ENCODE measurements around the gene HAPLN2.
"Not testable (repeated sequence)": the region's sequence is repeated elsewhere in the genome, so short reads cannot be mapped to it uniquely, and the experiment has no call there.

HAPLN2 gene

DNA sequence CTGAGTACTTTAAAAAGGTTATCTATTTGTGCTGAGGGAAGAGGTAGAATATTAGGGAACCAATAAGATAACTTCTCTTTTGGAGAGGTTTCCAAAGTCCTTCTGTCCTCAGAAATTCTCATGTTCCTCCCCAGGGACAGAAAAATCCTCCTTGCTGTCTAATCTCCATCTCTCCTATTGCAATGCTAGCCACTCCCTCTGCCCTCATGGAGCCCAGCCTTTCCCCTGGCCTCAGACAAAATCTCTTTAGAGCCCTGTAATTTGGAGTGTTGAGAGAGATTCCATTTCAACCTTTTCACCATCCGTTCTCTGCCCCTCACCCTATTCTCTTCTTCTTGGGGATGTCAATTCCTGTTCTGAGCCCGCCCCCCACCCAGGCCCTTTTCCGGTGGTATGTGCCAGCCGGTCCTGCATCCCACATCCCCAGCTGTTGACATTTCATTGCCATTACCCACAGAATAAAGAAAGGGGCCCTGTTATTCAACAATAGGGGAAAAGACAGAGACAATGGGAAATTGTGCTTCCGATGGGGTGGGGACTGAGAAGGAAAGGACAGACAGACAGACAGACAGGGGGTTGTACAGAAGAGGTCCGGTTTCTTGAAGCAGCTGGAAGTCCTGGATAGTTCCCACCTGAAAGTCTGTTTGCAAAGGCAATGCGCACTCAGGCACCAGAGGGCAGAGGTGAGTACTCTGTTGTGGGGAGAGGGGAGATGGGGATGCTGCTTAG lies at the start of gene HAPLN2:
TSS of gene HAPLN2 (plus strand) at position 563 of the 729 bp plus-strand sequence. CDS start 4,076 bp downstream, outside the sequence.
- DNase-seq (ENCODE audit: low read depth in 1 of 2, low spot score in 1 of 2), result no peak

DNA sequence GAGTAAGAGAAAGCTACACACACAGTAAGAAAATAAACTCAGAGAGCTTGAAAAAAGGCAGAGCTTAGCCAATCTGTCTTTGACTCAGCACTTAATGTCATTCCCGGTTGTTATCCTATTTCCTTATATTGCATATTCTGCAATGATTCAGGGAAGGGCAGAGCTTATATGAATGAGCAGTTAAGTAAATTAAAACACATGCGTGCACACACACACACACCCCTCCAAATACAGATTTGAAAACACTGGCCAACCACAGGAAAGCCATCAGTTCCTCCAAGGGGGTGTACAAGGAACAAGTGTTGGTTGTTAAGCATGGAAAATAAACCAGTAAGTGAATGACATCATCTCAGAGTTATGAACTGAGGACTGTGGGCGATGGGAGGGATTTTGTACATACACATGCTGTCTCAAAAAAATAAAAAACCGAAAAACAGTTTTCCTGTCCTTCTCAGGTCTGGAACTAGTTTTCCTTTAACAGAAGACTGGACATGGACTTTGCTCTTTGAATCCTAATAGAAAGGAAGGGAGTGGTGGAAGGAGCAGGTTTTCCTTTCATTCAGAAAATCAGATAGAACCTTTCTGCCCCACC lies 47.9 kb upstream of the HAPLN2 start:
- no peak for DNase-seq (ENCODE audit: low read depth in 1 of 2, low spot score in 1 of 2)

DNA sequence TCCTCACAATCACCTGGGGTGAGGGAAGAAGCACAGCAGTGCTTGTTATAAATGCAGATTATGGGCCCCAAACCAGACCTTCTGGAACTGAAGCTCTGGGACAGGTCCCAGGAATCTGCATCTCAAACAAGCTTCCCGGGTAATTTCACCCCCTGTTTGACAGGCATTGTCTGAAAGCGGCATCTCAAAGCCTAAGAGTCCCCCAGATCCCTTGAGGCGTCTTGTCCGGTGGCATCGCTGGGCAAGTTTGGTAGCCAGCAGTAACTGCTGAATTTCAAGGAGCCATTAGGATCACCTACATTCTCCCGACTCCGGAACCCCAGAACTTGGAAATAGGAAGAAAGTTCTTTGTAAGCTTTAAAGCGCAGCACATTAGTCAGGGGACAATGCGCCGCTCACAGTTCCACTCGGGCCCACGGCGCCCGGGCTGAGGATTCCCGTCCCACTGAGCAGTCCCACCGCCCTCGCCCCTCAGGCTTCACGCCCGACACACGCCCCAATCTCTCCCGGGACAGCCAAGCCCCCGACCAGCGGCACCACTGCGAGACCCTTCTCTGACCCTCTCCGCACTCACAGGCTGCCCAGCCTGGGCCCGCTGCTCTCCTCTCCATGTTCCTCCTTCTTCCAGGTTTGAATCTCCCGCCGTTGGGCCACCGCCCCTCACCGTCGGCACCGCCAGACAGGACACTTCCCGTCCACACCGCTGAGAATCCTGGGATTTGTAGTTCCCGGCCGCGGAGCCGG lies 47.1 kb upstream of the HAPLN2 start, which contains the start of gene IQGAP3:
TSS of gene IQGAP3 (minus strand) at position 647 of the 744 bp plus-strand sequence. CDS start at position 611, 36 bp downstream.
- DNase-seq (ENCODE audit: low read depth in 1 of 2, low spot score in 1 of 2), result peak in 1 of 2 donors; percentile 61

DNA sequence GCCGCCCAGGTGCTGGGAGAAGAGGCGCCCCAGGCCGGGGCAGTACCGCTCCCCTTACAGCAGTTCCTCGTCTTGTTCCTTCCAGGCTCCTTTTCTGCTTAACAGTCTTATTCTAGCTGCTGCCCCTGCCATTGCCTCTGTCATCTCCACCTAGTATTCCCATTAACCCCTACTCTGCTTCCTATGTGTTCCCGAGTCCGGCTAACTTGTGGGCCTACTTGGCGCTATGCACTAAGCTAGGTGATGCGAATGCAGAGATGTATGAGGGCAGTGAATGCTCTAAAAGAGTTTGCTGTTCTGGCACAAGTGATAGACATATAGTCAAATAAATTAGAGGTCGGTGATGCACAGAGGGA lies 46.6 kb upstream of the HAPLN2 start:
- DNase-seq (ENCODE audit: low read depth in 1 of 2, low spot score in 1 of 2), result no peak

DNA sequence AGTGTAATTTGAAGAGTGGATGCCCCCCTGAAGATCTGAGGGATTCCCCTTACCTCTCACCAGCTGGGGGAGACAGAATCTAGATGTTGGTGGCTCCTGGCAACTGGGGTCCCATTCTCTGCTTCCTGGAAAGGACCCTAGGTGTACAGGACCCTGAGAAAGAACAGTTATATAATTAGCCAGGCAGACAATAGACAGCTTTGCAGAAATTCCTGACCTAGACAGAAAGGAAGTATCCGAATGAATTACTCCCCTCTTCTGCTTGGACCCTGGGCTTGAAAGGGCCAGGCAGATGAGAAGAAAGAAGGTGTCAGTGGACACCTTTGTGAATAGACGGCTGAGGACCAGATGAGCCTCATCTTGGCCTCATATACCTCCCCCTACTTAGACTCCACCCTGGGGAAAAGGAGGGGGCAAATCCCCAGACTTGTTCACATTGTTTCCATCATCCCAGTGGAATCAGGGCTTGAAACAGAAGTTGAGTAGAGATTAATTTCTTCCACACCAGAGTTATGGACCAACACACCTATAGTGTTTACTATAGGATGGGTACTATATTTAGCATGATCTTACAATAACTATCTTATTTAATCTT lies 45.1 kb upstream of the HAPLN2 start:
- no peak for DNase-seq (ENCODE audit: low read depth in 1 of 2, low spot score in 1 of 2)

DNA sequence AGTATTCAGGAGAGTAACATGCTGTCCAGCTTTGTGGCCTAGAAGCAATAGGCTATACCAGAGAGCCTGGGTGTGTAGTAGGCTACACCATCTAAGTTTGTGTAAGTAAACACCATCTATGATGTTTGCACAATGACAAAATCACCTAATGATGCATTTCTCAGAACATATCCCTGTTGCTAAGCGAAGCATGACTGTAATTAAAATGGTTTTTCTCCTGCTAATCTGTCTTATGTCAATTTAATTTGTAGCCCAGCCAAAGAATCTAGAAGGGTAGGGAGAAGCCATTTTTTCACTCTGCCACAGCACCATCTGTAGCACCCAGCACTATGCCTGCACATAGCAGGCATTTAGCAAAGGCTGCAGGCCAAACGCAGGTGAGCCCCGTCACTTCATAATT lies 41.7 kb upstream of the HAPLN2 start:
- no peak for DNase-seq (ENCODE audit: low read depth in 1 of 2, low spot score in 1 of 2)

DNA sequence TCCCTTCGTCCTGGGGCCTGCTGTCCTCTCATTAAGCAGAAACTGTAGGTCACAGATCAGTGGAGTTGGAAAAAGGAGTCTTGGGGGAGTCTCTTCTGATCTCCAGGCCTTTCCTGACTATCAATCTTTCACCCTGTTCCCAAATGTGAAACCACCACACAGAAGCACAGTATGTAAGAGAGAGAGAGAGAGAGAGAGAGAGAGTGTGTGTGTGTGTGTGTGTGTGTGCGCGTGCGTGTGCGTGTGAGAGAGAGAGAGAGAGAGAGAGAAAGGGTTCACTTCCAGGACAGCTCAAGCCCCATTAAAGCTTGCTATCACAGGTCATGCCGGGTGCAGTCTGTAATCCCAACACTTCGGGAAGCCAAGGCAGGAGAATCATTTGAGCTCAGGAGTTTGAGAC lies 41.2 kb upstream of the HAPLN2 start:
- DNase-seq (ENCODE audit: low read depth in 1 of 2, low spot score in 1 of 2), result no peak

DNA sequence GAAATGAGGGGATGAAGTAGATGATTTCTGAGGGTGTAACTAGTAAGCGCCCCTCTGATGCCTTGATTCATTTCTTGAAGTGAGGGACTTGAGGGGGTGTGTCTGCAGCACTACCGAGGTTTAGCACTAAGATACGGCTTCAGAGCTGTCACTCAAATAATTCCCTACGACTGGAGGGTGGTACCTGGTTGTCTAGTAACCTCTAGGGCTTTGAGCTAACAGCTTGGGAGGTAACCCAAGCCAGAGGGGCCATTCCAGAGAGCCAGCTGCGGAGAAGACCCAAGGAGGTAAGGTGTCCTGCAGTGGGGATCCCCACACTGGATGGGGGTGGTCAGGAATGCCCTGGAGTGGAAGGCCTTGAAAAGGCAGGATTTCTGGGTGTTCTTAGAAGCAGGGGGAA lies 39.7 kb upstream of the HAPLN2 start, which contains the start of gene TTC24:
TSS of gene TTC24 (plus strand) at position 252 of the 400 bp plus-strand sequence. CDS start 1,642 bp downstream, outside the sequence.
- DNase-seq (ENCODE audit: low read depth in 1 of 2, low spot score in 1 of 2), result no peak

DNA sequence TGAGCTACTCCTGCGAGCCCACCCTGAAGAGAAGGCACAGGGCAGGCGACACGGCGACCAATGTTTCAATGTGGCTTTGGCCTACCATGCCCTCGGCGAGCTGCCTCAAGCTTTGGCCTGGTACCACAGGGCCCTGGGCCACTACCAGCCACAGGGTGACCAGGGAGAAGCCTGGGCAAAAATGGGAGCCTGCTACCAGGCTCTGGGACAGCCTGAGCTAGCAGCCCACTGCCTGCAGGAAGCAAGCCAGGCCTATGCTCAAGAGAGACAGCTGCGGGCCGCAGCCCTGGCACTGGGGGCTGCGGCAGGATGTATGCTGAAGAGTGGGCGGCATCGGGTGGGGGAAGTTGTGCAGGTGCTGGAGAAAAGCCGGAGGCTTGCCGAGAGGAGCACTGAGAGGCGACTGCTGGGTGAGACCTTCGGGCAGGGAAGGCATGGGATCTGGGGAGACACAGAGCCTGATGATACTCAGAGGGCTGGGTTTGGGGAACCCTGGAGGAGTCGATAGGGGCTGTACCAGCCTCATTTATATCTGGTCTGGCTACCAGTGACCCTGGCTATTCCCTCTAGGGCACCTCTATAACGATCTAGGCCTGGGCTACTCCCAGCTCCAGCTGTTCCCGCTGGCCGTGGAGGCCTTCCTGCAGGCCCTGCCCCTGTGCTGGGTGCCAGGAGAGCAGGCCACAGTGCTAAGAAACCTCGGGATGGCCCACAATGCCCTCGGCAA lies 37.4 kb upstream of the HAPLN2 start:
- DNase-seq (ENCODE audit: low read depth in 1 of 2, low spot score in 1 of 2), result no peak

DNA sequence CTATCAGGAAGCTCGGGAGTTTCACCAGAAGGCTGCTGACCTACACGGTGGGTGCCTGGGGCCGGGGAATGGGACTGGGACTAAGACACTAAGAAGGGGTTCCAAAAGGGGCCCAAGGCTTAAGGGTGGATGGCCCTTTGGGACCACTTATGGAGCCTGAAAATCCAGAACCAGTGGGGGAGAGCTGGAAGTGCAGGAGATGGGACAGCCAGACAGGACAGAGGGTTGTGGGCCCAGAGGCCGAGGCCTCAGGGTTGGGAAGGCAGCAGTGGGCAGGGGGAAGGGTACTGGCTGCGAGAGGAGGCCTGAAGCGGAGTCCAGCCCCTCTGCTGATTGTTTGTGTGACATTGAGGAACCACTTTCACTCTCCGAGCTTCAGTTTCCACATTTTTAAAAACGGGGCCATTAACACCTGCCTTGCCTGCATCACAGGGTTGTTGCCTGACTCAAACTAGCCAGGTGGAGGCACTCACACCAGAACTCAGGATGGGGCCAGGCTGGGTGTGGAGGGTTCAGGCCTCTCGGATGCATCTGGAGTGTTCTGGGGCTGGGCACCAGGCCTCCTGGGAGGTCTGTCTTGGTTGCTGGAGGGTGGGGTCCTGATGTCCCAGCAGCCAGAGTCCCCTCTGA lies 36.7 kb upstream of the HAPLN2 start:
- no peak for DNase-seq (ENCODE audit: low read depth in 1 of 2, low spot score in 1 of 2)

DNA sequence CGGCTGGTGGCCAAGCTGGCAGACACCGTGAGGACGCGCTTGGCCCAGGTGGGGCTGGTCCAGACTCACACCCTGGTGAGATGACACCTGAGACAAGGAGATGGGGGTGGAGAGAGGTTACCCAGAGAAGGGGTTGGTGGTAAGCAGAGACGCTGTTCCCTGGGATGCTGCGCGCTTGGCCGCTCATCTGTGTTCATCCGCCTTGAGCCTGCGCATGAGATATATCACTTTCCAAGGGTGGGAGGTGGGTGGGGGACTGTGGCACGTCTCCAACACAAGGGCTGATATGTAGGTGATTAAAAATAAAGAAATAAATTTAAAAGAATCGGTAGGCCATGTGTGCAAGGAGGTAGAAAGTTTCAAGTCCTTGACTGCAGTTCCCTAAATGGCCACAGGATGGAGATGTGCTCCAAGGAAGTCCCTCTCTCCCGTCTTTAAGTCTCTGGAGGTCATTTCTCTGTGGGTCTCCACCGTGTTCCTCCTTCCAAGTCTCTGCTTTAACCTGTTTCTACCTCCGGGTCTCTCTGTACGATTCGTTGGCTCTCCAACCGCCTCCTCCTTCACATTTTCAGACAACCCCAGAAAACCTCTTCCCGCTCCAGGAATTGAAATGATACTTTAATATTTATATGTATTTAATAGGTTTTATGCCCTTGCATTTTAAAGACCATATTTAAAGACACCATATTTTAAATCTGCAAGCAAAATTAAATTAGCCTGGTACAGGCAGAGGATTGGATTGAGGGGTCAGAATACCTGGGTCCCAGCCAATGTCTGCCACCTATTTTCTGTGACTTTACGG lies 35.2 kb upstream of the HAPLN2 start:
- DNase-seq (ENCODE audit: low read depth in 1 of 2, low spot score in 1 of 2), result peak in 1 of 2 donors; percentile 67

DNA sequence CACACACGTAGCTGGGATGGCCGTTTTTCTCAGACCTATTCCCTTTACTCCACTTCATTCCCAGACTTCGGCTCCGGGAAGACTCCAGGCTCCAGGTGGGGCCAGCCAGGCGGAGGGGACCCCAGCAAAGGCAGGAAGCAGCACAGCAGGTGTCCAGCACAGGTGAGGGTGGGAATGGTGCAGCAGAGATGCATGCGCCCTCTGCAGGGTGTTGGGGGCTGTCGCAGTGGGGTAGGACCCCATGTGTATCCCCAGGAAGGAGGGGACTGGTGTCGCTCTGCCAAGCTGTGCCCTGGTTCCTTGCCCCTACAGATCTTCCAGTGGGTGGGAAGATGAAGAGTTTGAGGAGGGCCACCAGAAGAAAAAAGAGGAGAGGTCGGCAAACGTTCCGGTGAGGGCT lies 34.4 kb upstream of the HAPLN2 start:
- no peak for DNase-seq (ENCODE audit: low read depth in 1 of 2, low spot score in 1 of 2)

DNA sequence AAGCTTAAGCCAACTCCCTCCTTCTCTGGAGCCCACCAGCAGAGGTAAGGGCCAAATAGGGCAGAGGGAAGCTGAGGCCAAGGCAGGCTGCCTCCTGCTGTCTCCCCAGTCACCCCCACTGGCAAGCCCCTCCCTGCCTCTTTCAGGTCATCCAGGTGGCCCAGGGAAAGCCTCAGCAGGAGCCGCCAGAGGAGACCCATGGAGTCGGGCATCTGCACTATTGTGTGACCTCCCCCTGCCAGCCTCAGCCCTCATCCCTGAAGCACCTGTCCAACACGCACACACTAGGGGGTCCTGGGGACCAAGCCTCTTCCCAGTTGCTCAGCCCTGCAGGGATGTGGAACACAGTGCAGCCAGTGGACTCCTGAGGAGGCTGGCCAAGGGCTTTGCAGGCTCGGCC lies 32.9 kb upstream of the HAPLN2 start:
- no peak for DNase-seq (ENCODE audit: low read depth in 1 of 2, low spot score in 1 of 2)

DNA sequence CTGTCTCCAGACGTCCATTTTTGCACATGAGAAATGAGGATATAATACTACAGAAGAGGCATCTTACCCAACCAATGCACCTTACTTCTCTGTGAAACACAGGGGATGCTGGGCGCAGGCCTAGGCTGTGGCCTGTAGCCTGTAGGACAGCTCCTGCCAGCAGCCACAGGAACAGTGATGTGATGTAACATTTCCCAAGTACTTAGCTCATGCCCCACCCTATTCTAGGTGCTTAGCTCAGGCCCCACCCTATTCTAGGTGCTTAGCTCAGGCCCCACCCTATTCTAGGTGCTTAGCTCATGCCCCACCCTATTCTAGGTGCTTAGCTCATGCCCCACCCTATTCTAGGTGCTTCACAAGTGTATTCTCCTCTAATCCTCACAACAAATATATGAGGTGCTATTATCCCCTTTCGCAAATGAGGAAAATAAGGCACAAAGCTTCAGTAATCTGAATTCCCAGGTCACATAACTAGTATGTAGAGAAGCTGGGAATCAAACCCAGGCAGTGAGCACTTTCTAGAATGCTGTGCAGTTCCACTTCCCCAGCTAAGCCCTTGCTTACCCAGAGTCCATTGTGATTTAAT lies 32.2 kb upstream of the HAPLN2 start:
- no peak for DNase-seq (ENCODE audit: low read depth in 1 of 2, low spot score in 1 of 2)

DNA sequence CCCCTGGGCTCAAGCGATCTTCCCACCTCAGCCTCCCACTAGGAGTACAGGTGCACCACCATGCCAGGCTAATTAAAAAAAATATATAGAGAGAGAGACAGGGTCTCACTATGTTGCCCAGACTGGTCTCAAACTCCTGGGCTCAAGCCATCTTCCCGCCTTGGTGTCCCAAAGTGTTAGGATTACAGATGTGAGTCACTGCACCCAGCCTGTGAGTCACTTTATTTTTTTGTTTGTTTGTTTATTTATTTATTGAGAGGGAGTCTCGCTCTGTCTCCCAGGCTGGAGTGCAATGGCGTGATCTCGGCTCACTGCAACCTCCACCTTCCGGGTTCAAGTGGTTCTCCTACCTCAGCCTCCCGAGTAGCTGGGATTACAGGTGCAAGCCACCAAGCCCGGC lies 31.3 kb upstream of the HAPLN2 start:
- not testable (repeated sequence) for DNase-seq (ENCODE audit: low read depth in 1 of 2, low spot score in 1 of 2)

DNA sequence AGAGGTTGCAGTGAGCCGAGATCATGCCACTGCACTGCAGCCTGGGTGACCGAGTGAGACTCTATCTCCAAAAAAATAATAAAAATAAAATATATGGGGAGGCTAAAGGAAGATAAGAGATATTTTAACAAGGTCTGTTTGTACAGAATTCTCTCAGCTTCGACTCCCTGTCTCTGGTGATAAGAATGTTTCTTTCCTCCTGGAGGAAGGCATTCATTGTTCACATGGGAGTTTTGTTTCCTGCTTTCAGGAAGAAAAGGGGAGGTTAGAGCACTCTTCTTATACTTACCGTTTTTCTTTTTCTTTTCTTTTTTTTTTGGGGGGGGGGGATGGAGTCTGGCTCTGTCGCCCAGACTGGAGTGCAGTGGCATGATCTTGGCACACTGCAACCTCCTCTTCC lies 29.7 kb upstream of the HAPLN2 start:
- DNase-seq (ENCODE audit: low read depth in 1 of 2, low spot score in 1 of 2), result no peak

DNA sequence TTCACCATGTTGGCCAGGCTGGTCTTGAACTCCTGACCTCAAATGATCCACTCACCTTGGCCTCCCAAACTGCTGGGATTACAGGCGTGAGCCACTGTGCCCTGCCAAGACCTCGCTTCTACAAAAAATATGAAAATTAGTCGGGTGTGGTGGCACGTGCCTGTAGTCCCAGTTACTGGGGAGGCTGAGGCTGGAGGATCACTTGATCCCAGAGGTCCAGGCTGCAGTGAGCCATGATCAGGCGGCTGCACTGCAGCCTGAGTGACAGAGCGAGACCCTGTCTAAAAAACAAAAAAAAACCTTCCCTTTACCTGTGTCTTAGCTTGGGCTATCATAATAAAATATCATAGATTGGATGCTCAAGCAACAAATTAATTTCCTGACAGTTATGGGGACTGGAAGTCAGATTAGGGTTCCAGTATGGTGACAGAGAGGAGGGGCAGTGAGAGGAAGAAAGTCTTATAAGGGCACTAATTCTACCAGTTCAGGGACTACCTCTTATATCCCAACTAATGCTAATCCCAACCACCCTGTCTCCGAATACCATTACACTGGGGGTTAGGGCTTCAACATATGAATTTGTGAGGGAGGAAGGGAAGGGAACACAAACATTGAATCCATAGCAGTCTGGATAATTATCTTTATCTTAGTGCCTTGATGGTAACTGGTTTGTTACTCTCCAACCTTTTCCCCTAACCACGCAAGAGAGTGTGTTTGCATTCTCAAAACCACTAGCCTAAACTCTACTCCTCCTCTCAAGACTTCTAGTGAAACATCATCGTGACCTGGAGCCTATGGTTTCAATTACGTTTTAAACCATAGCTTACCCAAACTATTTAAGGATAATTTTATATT lies 28.7 kb upstream of the HAPLN2 start:
- DNase-seq (ENCODE audit: low read depth in 1 of 2, low spot score in 1 of 2), result no peak

DNA sequence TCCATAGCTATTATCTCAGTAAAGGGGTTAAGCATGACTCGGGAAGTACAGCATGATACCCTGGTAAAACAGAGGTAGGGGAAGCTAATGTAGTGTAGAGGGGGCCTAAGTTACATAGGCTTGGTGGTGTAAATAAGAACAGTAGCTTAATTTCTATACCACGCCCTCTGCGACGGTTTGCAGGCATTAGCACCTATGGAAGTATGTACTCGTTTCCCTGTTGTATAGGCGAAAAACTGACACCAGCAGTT lies 28.1 kb upstream of the HAPLN2 start:
- no peak for DNase-seq (ENCODE audit: low read depth in 1 of 2, low spot score in 1 of 2)
